GM18511 (cell line): Measurements from ENCODE around the gene FRMD4A.

Source experiments
- ATAC-seq: cut with Tn5 transposase; IDR thresholded peaks from one replicate; pipeline ENCODE4 v1.9.1; 2021; ENCODE audit warnings: mild to moderate bottlenecking, moderate library complexity; ENCODE audit not compliant: unreplicated experiment

FRMD4A gene

GRCh38 chr10:14024329-14025202, 306.2 kb downstream of the FRMD4A start:
- ATAC-seq = peak; percentile 68

GRCh38 chr10:14023673-14024328, 306.9 kb downstream of the FRMD4A start:
- ATAC-seq = no peak

- ATAC-seq = no peak
Observed at GRCh38 chr10:14022954-14023672, 307.6 kb downstream of the FRMD4A start.

- ATAC-seq = no peak
Observed at GRCh38 chr10:14022052-14022451, 308.7 kb downstream of the FRMD4A start.

- no peak for ATAC-seq
Observed at GRCh38 chr10:14020037-14020664, 310.6 kb downstream of the FRMD4A start.

- no peak for ATAC-seq
Observed at GRCh38 chr10:14017467-14017866, 313.3 kb downstream of the FRMD4A start.

- no peak for ATAC-seq
Observed at GRCh38 chr10:14016931-14017333, 313.8 kb downstream of the FRMD4A start.

GRCh38 chr10:14016011-14016536, 314.6 kb downstream of the FRMD4A start:
- ATAC-seq = no peak

- ATAC-seq = no peak
Observed at GRCh38 chr10:14014423-14014822, 316.3 kb downstream of the FRMD4A start.

- no peak for ATAC-seq
Observed at GRCh38 chr10:14010769-14011574, 319.8 kb downstream of the FRMD4A start.

- ATAC-seq = peak; percentile 40
Observed at GRCh38 chr10:14010101-14010558, 320.6 kb downstream of the FRMD4A start.

GRCh38 chr10:14009371-14010100, 321.2 kb downstream of the FRMD4A start:
- peak; percentile 76 for ATAC-seq

GRCh38 chr10:14008740-14009080, 322.0 kb downstream of the FRMD4A start:
- no peak for ATAC-seq

- no peak for ATAC-seq
Observed at GRCh38 chr10:14004536-14004935, 326.2 kb downstream of the FRMD4A start.

- ATAC-seq = no peak
Observed at GRCh38 chr10:14003517-14004184, 327.1 kb downstream of the FRMD4A start.

- no peak for ATAC-seq
Observed at GRCh38 chr10:14001298-14002040, 329.3 kb downstream of the FRMD4A start.

- no peak for ATAC-seq
Observed at GRCh38 chr10:13998163-13998835, 332.4 kb downstream of the FRMD4A start.

GRCh38 chr10:13997650-13998049, 333.1 kb downstream of the FRMD4A start:
- no peak for ATAC-seq
